HepG2 (cell line): ENCODE data around the gene ANKRD61. TPM values are rescaled to one million over a fixed set of nuclear protein-coding genes. Genes with fewer than 3 reads are reported as not detected.

Source experiments
- GFI1 ChIP-seq: sonication (generic); formaldehyde crosslinking; IDR thresholded peaks from 2 replicates; pipeline ENCODE4 v1.5.0; 2020; ENCODE audit warnings: missing genetic modification reagents, mild to moderate bottlenecking, borderline replicate concordance
- JUNB ChIP-seq: sonication (generic); formaldehyde crosslinking; IDR thresholded peaks from 2 replicates; pipeline ENCODE4 v1.8.0; 2022; ENCODE audit warnings: missing genetic modification reagents, mild to moderate bottlenecking, borderline replicate concordance
- KLF11 ChIP-seq: IDR thresholded peaks from 2 replicates; pipeline ENCODE4 v1.6.1; 2016; ENCODE audit warnings: missing compliant biosample characterization
- NFKB2 ChIP-seq: sonication (generic); formaldehyde crosslinking; IDR thresholded peaks from 2 replicates; pipeline ENCODE4 v1.4.0; 2020; ENCODE audit warnings: missing genetic modification reagents, borderline replicate concordance
- NR1H2 ChIP-seq: sonication (generic); formaldehyde crosslinking; IDR thresholded peaks from 2 replicates; pipeline ENCODE4 v1.8.1; 2022; ENCODE audit warnings: low read depth, missing genetic modification reagents, borderline replicate concordance
- PHF20 ChIP-seq: sonication (generic); formaldehyde crosslinking; IDR thresholded peaks from 2 replicates; pipeline ENCODE4 v1.5.0; 2020; ENCODE audit warnings: mild to moderate bottlenecking, missing genetic modification reagents
- RFXAP ChIP-seq: sonication (generic); formaldehyde crosslinking; IDR thresholded peaks from 2 replicates; pipeline ENCODE4 v1.4.0; 2020; ENCODE audit warnings: missing genetic modification reagents, borderline replicate concordance
- SAFB2 ChIP-seq: sonication (generic); formaldehyde crosslinking; IDR thresholded peaks from 2 replicates; pipeline ENCODE4 v1.5.1; 2020; ENCODE audit warnings: missing genetic modification reagents, low read depth, mild to moderate bottlenecking, borderline replicate concordance
- SIN3B ChIP-seq: fragments of 150-350 bp; IDR thresholded peaks from 2 replicates; pipeline ENCODE4 v1.6.1; 2014; ENCODE audit warnings: low read length
- SNAPC5 ChIP-seq: sonication (generic); formaldehyde crosslinking; IDR thresholded peaks from 2 replicates; pipeline ENCODE4 v1.8.1; 2023; ENCODE audit warnings: mild to moderate bottlenecking, missing genetic modification reagents, borderline replicate concordance
- TOPORS ChIP-seq: sonication (generic); formaldehyde crosslinking; IDR thresholded peaks from 2 replicates; pipeline ENCODE4 v1.8.0; 2023; ENCODE audit warnings: mild to moderate bottlenecking, missing genetic modification reagents
- WIZ ChIP-seq: sonication (generic); formaldehyde crosslinking; IDR thresholded peaks from 2 replicates; pipeline ENCODE4 v1.5.1; 2020; ENCODE audit warnings: mild to moderate bottlenecking, missing genetic modification reagents
- ZBTB38 ChIP-seq: sonication (generic); formaldehyde crosslinking; IDR thresholded peaks from 2 replicates; pipeline ENCODE4 v1.5.1; 2020; ENCODE audit warnings: mild to moderate bottlenecking, missing genetic modification reagents
- ZBTB7B ChIP-seq: sonication (generic); formaldehyde crosslinking; IDR thresholded peaks from 2 replicates; pipeline ENCODE4 v1.4.0; 2020; ENCODE audit warnings: missing genetic modification reagents
- ZNF18 ChIP-seq: sonication (generic); formaldehyde crosslinking; IDR thresholded peaks from 2 replicates; pipeline ENCODE4 v1.8.0; 2022; ENCODE audit warnings: mild to moderate bottlenecking, missing genetic modification reagents; ENCODE audit not compliant: insufficient replicate concordance
- ZNF343 ChIP-seq: sonication (generic); formaldehyde crosslinking; IDR thresholded peaks from 2 replicates; pipeline ENCODE4 v1.4.0; 2020; ENCODE audit warnings: mild to moderate bottlenecking, missing genetic modification reagents
- ZNF350 ChIP-seq: sonication (generic); formaldehyde crosslinking; IDR thresholded peaks from 2 replicates; pipeline ENCODE4 v1.4.0; 2020; ENCODE audit warnings: mild to moderate bottlenecking, low read depth, missing genetic modification reagents, borderline replicate concordance
- ZNF770 ChIP-seq: sonication (generic); formaldehyde crosslinking; IDR thresholded peaks from 2 replicates; pipeline ENCODE4 v1.5.0; 2020; ENCODE audit warnings: mild to moderate bottlenecking, missing genetic modification reagents
- ZNF800 ChIP-seq: sonication (generic); formaldehyde crosslinking; IDR thresholded peaks from 2 replicates; pipeline ENCODE4 v1.4.0; 2020; ENCODE audit warnings: missing genetic modification reagents
- polyA plus RNA-seq, 8 experiments: library from polyadenylated mRNA; depleted of rRNA in 3 of 8; stranded (reverse) in 7 of 8; unstranded in 1 of 8; fragments of >200 nt; fragmentation: Illumina TruSeq in 4 of 8; extraction: Trizol in 4 of 8; gene quantifications; 2 replicates each; pipeline versions ENCODE4 v1.2.1 to v1.2.3, GENCODE V29; 2011 to 2016; ENCODE audit warnings: low read depth in 4 of 8, missing spikeins in 1 of 8, mixed read lengths in 1 of 8; ENCODE audit not compliant: insufficient read depth in 1 of 8
- total RNA-seq, 5 experiments: library from RNA; depleted of rRNA; stranded (reverse); fragments of >200 nt; fragmentation: Illumina TruSeq; extraction: Trizol; gene quantifications; 2 replicates each; pipeline ENCODE4 v1.2.3, GENCODE V29; 2016; ENCODE audit warnings: low read depth in 1 of 5
- TF ChIP-seq, protein P1 (sequence below): sonication (generic); formaldehyde crosslinking; conservative IDR thresholded peaks from 2 replicates; pipeline ENCODE4 v1.4.0; 2020; ENCODE audit warnings: missing genetic modification reagents

The ANKRD61 gene
- total and polyA plus RNA-seq, 2 of the 13 experiments (the other 11 are each of a cell fraction or from before 2014, with no cell fraction given), result 0.13 TPM; not detected in 1

DNA sequence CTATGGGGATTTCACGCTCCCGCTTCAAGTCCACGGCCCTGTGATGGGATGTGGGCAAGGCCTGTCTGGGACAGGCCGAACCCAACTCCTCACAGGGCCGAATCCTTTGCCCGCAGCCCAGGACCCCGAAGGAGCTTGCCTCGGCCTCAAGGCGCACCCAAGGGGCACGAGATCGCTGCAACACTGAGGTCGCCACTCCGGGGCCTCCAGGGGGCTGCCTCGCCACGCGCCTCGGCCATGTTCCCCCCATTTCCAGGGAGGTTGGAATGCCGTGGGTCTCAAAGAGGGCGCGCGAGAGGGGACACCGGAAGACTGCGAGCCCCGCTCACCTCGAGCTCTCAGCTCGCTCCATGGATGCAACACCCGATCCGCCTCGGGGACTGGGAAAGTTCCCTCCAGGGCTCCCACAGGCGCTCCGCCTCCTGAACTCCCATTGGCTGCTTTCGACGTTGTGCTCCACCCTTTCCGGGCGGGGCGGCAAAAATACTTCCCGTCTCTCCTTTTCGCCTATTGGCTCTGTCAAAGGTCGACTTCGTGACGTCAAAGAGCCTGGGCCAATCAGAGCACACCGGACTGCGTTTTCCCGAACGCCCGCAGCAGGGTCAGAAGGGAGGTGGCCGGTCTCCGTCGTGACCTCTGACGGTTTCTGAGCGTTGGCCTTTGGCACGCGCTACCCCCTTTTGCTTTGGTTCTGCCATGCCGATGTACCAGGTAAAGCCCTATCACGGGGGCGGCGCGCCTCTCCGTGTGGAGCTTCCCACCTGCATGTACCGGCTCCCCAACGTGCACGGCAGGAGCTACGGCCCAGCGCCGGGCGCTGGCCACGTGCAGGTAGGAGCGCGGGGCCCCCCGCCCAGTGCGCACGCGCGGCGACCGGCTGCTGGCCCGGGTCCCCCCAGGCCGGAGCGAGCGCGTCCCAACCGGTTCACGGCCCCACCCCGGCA lies 22.2 kb upstream of the ANKRD61 start, which contains the start of the genes AIMP2 and PMS2 (continued):
- TF ChIP-seq ZNF800 (CRISPR knock-in tag), result peak; percentile 83
- TF ChIP-seq ZBTB7B, result peak; percentile 81; the same call in 1 of the 2 replicates
- TF ChIP-seq ZNF770 (CRISPR knock-in tag), result peak; percentile 85
- peak; percentile 99 for TF ChIP-seq NFKB2 (CRISPR knock-in tag)
- peak; percentile 98 for TF ChIP-seq KLF11 (CRISPR knock-in tag)
- peak; percentile 100 for TF ChIP-seq SAFB2 (CRISPR knock-in tag)
- TF ChIP-seq, protein P1, sequence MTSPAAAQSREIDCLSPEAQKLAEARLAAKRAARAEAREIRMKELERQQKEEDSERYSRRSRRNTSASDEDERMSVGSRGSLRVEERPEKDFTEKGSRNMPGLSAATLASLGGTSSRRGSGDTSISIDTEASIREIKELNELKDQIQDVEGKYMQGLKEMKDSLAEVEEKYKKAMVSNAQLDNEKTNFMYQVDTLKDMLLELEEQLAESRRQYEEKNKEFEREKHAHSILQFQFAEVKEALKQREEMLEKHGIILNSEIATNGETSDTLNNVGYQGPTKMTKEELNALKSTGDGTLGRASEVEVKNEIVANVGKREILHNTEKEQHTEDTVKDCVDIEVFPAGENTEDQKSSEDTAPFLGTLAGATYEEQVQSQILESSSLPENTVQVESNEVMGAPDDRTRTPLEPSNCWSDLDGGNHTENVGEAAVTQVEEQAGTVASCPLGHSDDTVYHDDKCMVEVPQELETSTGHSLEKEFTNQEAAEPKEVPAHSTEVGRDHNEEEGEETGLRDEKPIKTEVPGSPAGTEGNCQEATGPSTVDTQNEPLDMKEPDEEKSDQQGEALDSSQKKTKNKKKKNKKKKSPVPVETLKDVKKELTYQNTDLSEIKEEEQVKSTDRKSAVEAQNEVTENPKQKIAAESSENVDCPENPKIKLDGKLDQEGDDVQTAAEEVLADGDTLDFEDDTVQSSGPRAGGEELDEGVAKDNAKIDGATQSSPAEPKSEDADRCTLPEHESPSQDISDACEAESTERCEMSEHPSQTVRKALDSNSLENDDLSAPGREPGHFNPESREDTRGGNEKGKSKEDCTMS (CRISPR knock-in tag), result peak; percentile 93
- peak; percentile 94 for TF ChIP-seq GFI1 (CRISPR knock-in tag)
- TF ChIP-seq ZNF18 (CRISPR knock-in tag), result peak; percentile 99
- TF ChIP-seq ZNF350, result peak; percentile 97
- peak; percentile 95 for TF ChIP-seq SNAPC5 (CRISPR knock-in tag)
- peak; percentile 98 for TF ChIP-seq WIZ (CRISPR knock-in tag)
- TF ChIP-seq PHF20 (CRISPR knock-in tag), result peak; percentile 87
- TF ChIP-seq NR1H2, result peak; percentile 98
- TF ChIP-seq TOPORS (CRISPR knock-in tag), result peak; percentile 100
- no peak for TF ChIP-seq SIN3B
- TF ChIP-seq ZNF343, result peak; percentile 99
- TF ChIP-seq RFXAP, result peak; percentile 95
- peak; percentile 99 for TF ChIP-seq ZBTB38
- TF ChIP-seq JUNB, result peak; percentile 89; the same call in 1 of the 2 replicates
